HCT116 (cell line): ENCODE data around the gene LHX1. TPM values are rescaled to one million over a fixed set of nuclear protein-coding genes. Genes with fewer than 3 reads are reported as not detected.

Source experiments
- ATAC-seq: fragments of 200-7000 bp; cut with Tn5 transposase; 2 replicates; pipeline ENCODE4 v1.9.1; 2020; ENCODE audit warnings: mild to moderate bottlenecking, moderate library complexity
- BruUV-seq: library from RNA; stranded (reverse); fragments of 400-500 nt; replicated peaks from 2 replicates; lab custom pipeline; 2021; lab: Mats Ljungman, UMichigan
- CTCF ChIA-PET: fragments of 300-600 bp; sonication (Branson Sonifier 250); formaldehyde crosslinking; loops from one replicate; lab custom pipeline; 2021; ENCODE audit warnings: antibody characterized with exemption; lab: Charles Lee
- POLR2A ChIA-PET: fragments of 300-600, 350-600 bp; sonication (Branson Sonifier 250); formaldehyde crosslinking; loops from one replicate; lab custom pipeline; 2021; ENCODE audit warnings: antibody characterized with exemption; lab: Charles Lee
- RAD21 ChIA-PET, 2 experiments: fragments of 300-600 bp; sonication (Branson Sonifier 250); formaldehyde crosslinking; loops; one replicate each; lab custom pipeline; 2023; ENCODE audit warnings: low total read pairs in 2 of 2; ENCODE audit not compliant: uncharacterized antibody in 2 of 2, unreplicated experiment in 2 of 2, low non-redundant PET in 1 of 2; lab: Charles Lee
- DNase-seq: peaks from one replicate; pipeline ENCODE4 v3.0.0-alpha.2; 2010; ENCODE audit warnings: low read depth, low spot score
- H2AFZ ChIP-seq: fragments of 200-600 bp; shearing (Covaris generic), sonication (generic); 2 replicates; pipeline ENCODE4 v1.6.1; 2017; ENCODE audit warnings: low read depth, mixed run types, mixed read lengths, antibody characterized with exemption, low read length; ENCODE audit not compliant: poor library complexity, severe bottlenecking
- H3K27ac ChIP-seq: 2 replicates; pipeline ENCODE4 v1.5.1; 2012; ENCODE audit warnings: low read depth, low read length
- H3K27me3 ChIP-seq: fragments of 200-600 bp; sonication (generic); 2 replicates; pipeline ENCODE4 v1.6.1; 2016; ENCODE audit warnings: mixed run types, low read length, mixed read lengths; ENCODE audit not compliant: insufficient read depth
- H3K36me3 ChIP-seq, 2 experiments: fragments of 200-500 bp in 1 of 2; fragments of 200-600 bp in 1 of 2; sonication (Bioruptor generic) in 1 of 2; sonication (generic) in 1 of 2; 2 replicates each; pipeline versions ENCODE4 v1.5.1 to v1.6.1; 2014 to 2016; ENCODE audit warnings: low read length in 2 of 2, inconsistent platforms in 1 of 2, mixed read lengths in 1 of 2, mixed run types in 1 of 2; ENCODE audit not compliant: insufficient read depth in 2 of 2, control insufficient read depth in 1 of 2
- H3K4me1 ChIP-seq, 2 experiments: fragments of 200-600 bp in 1 of 2; sonication (generic) in 1 of 2; 2 replicates each; pipeline versions ENCODE4 v1.5.1 to v1.6.1; 2012 to 2017; ENCODE audit warnings: low read length in 2 of 2, inconsistent platforms in 1 of 2, mild to moderate bottlenecking in 1 of 2, mixed read lengths in 1 of 2, mixed run types in 1 of 2, moderate library complexity in 1 of 2; ENCODE audit not compliant: insufficient read depth in 2 of 2, control insufficient read depth in 1 of 2
- H3K4me2 ChIP-seq: fragments of 200-600 bp; sonication (generic); 2 replicates; pipeline ENCODE4 v1.6.1; 2017; ENCODE audit warnings: mixed run types, low read length, mixed read lengths
- H3K4me3 ChIP-seq, 2 experiments: fragments of 200-600 bp in 1 of 2; sonication (generic) in 1 of 2; replicated peaks in 1 of 2; 2 replicates each; pipeline ENCODE4 v1.5.1; 2011 to 2016; ENCODE audit warnings: low read length in 2 of 2, control low read depth in 1 of 2, low read depth in 1 of 2, mild to moderate bottlenecking in 1 of 2, mixed read lengths in 1 of 2, mixed run types in 1 of 2
- H3K79me2 ChIP-seq: fragments of 200-600 bp; sonication (generic); 2 replicates; pipeline ENCODE4 v1.6.1; 2017; ENCODE audit warnings: mild to moderate bottlenecking, mixed run types, low read length, moderate library complexity, mixed read lengths; ENCODE audit not compliant: insufficient read depth
- H3K9ac ChIP-seq: fragments of 200-600 bp; sonication (generic); 2 replicates; pipeline ENCODE4 v1.6.1; 2016; ENCODE audit warnings: low read length, mixed read lengths
- H3K9me2 ChIP-seq: fragments of 200-600 bp; sonication (generic), shearing (Covaris generic); 2 replicates; pipeline ENCODE4 v1.6.1; 2017; ENCODE audit warnings: mixed run types, mild to moderate bottlenecking, moderate library complexity; ENCODE audit not compliant: insufficient read depth
- H3K9me3 ChIP-seq, 2 experiments: fragments of 200-500 bp in 1 of 2; fragments of 200-600 bp in 1 of 2; sonication (Bioruptor generic) in 1 of 2; sonication (generic) in 1 of 2; 2 replicates each; pipeline ENCODE4 v1.6.1; 2014 to 2017; ENCODE audit warnings: low read length in 2 of 2, mixed read lengths in 2 of 2, inconsistent platforms in 1 of 2, low read depth in 1 of 2, mild to moderate bottlenecking in 1 of 2, mixed run types in 1 of 2, moderate library complexity in 1 of 2; ENCODE audit not compliant: control insufficient read depth in 1 of 2, insufficient read depth in 1 of 2
- H4K20me1 ChIP-seq: fragments of 200-600 bp; sonication (generic), shearing (Covaris generic); 2 replicates; pipeline ENCODE4 v1.6.1; 2017; ENCODE audit warnings: mixed run types, mild to moderate bottlenecking, moderate library complexity; ENCODE audit not compliant: insufficient read depth
- ATF3 ChIP-seq: IDR thresholded peaks from 2 replicates; pipeline ENCODE4 v1.6.1; 2012
- CTCF ChIP-seq, 3 experiments: fragments of 200-600 bp in 1 of 3; sonication (generic) in 1 of 3; IDR thresholded peaks in 2 of 3; conservative IDR thresholded peaks in 1 of 3; 2 replicates each; pipeline ENCODE4 v1.5.1; 2012 to 2017; ENCODE audit warnings: low read depth in 2 of 3, low read length in 2 of 3, antibody characterized with exemption in 1 of 3, borderline replicate concordance in 1 of 3, control low read depth in 1 of 3, mild to moderate bottlenecking in 1 of 3, mixed read lengths in 1 of 3, mixed run types in 1 of 3, moderate library complexity in 1 of 3; ENCODE audit not compliant: insufficient read depth in 1 of 3
- EGR1 ChIP-seq: IDR thresholded peaks from 2 replicates; pipeline ENCODE4 v1.6.1; 2012; ENCODE audit warnings: low read depth
- ELF1 ChIP-seq: IDR thresholded peaks from 2 replicates; pipeline ENCODE4 v1.6.1; 2012; ENCODE audit warnings: low read depth, borderline replicate concordance
- JUND ChIP-seq: IDR thresholded peaks from 2 replicates; pipeline ENCODE4 v1.6.1; 2012
- POLR2A ChIP-seq: IDR thresholded peaks from 2 replicates; pipeline ENCODE4 v1.7.0; 2011; ENCODE audit warnings: borderline replicate concordance; ENCODE audit not compliant: insufficient read depth, insufficient read length; ENCODE audit errors: extremely low read depth
- SIN3A ChIP-seq: IDR thresholded peaks from 2 replicates; pipeline ENCODE4 v1.6.1; 2012; ENCODE audit warnings: low read depth
- SP1 ChIP-seq: IDR thresholded peaks from 2 replicates; pipeline ENCODE4 v1.6.1; 2012; ENCODE audit warnings: low read depth
- TCF7L2 ChIP-seq: IDR thresholded peaks from 2 replicates; pipeline ENCODE4 v1.7.0; 2011; ENCODE audit warnings: borderline replicate concordance, inconsistent platforms; ENCODE audit not compliant: insufficient read depth, insufficient read length; ENCODE audit errors: extremely low read depth
- ZBTB33 ChIP-seq: IDR thresholded peaks from 2 replicates; pipeline ENCODE4 v1.6.1; 2011; ENCODE audit warnings: mild to moderate bottlenecking, low read length, moderate library complexity; ENCODE audit not compliant: insufficient replicate concordance; ENCODE audit errors: extremely low read depth
- ZFX ChIP-seq: fragments of 450-650 bp; IDR thresholded peaks from 2 replicates; pipeline ENCODE4 v1.6.1; 2017
- intact Hi-C: fragments of 100-400 bp; cut with micrococcal nuclease; formaldehyde crosslinking; loops from 2 replicates; pipeline ENCODE4 v1.10.0; 2022
- total RNA-seq: library from RNA; stranded (reverse); gene quantifications from one replicate; pipeline ENCODE4 v1.2.1, GENCODE V29; 2021; ENCODE audit not compliant: unreplicated experiment

Gene LHX1
- total RNA-seq, 1 experiment from 2014 or later, result 0.44 TPM

GRCh38 chr17:36977066-36977465, 39.8 kb downstream of the LHX1 start:
- H3K9me3 ChIP-seq, result no peaks in the 10 kb centered on the region
- H3K9ac ChIP-seq, result no peak overlapping the region
- H2AFZ ChIP-seq, result no peak overlapping the region
- no TSS peak for BruUV-seq
- intact Hi-C loops, result no loop called here
- DNase-seq (no peak), ATAC-seq (no peak)
- H3K27me3 ChIP-seq, result no peaks in the 10 kb centered on the region
- H3K4me1 ChIP-seq, result peaks cover 0 to 2% of the 10 kb centered on the region in 2 experiments; a peak in 1 of 4 replicates
- H3K4me2 ChIP-seq, result no peak overlapping the region
- peaks cover 45% of the 10 kb centered on the region for H4K20me1 ChIP-seq
- no peaks in the 10 kb centered on the region for H3K9me2 ChIP-seq
- ChIA-PET CTCF (no interaction called here), POLR2A (no interaction called here), RAD21 (no interaction called here)
- peaks cover 100% of the 10 kb centered on the region for H3K79me2 ChIP-seq
- H3K27ac ChIP-seq, result no peak overlapping the region
- peaks cover 0 to 3% of the 10 kb centered on the region in 2 experiments; a peak in 1 of 4 replicates for H3K36me3 ChIP-seq
- TF ChIP-seq CTCF (IDR thresholded peaks at IDR 0.05 in 2 of 3, conservative IDR thresholded peaks at IDR 0.05 in 1 of 3; ENCODE audit: borderline replicate concordance in 1 of 3, insufficient read depth in 1 of 3, low read depth in 2 of 3, low read length in 2 of 3) (no peak), ZBTB33 (no peak), TCF7L2 (no peak), SP1 (no peak), POLR2A (no peak), SIN3A (no peak), ELF1 (no peak), JUND (no peak), ZFX (no peak), EGR1 (no peak), ATF3 (no peak)
- H3K4me3 ChIP-seq, result no peak overlapping the region
